GM13976 (cell line): Measurements from ENCODE around the gene STX5.
A peak's percentile ranks its signal among the peaks of the same experiment; 100 is the strongest.
"Not testable (repeated sequence)": the region's sequence is repeated elsewhere in the genome, so short reads cannot be mapped to it uniquely, and the experiment has no call there.

Experiments
- DNase-seq: peaks from one replicate; pipeline ENCODE4 v3.0.0; 2012; ENCODE audit warnings: low spot score
- CTCF ChIP-seq: IDR thresholded peaks from 2 replicates; pipeline ENCODE4 v1.5.1; 2012; ENCODE audit warnings: borderline replicate concordance, mild to moderate bottlenecking; ENCODE audit not compliant: insufficient read depth; ENCODE audit errors: extremely low read depth, missing control alignments, control extremely low read depth
- in situ Hi-C: fragments of 300-500 bp; cut with MboI; formaldehyde crosslinking; loops from one replicate; pipeline ENCODE4 v1.12.0; 2022; ENCODE audit warnings: low sequenced_read_pairs, mixed read lengths, inconsistent platforms; ENCODE audit not compliant: unreplicated experiment

STX5 gene

GRCh38 chr11:62847767-62848314 is 16.0 kb upstream of the STX5 start:
- in situ Hi-C loops = no loop called here
- no peak for DNase-seq
- TF ChIP-seq CTCF = no peak

GRCh38 chr11:62846177-62846576 is 14.3 kb upstream of the STX5 start:
- no peak for DNase-seq
- no peak for TF ChIP-seq CTCF
- in situ Hi-C loops = no loop called here

- no peak for TF ChIP-seq CTCF
- no peak for DNase-seq
- in situ Hi-C loops = no loop called here
Observed at GRCh38 chr11:62844154-62844553, 12.3 kb upstream of the STX5 start.

- DNase-seq = no peak
- in situ Hi-C loops = no loop called here
- no peak for TF ChIP-seq CTCF
Observed at GRCh38 chr11:62843466-62843865, 11.6 kb upstream of the STX5 start.

- in situ Hi-C loops, DNase-seq: not testable (repeated sequence)
Observed at GRCh38 chr11:62842891-62843290, 11.0 kb upstream of the STX5 start.

GRCh38 chr11:62842171-62842741 is 10.4 kb upstream of the STX5 start:
- in situ Hi-C loops = no loop called here
- peak; percentile 52 for DNase-seq
- TF ChIP-seq CTCF = no peak

GRCh38 chr11:62841361-62842170 is 9.7 kb upstream of the STX5 start:
- peak; percentile 93 for DNase-seq
- in situ Hi-C loops = no loop called here
- no peak for TF ChIP-seq CTCF

GRCh38 chr11:62840721-62841360 is 9.0 kb upstream of the STX5 start:
- in situ Hi-C loops = not testable (repeated sequence)

More at GRCh38 chr11:62840721-62841360, 9.0 kb upstream of the STX5 start:
- not testable (repeated sequence) for DNase-seq
